NCI-H526 treated with DMSO at 0.1 percent for 48 hours (cell line): ENCODE data around the gene ACTMAP.
A peak's percentile ranks its signal among the peaks of the same experiment; 100 is the strongest.

ENCODE experiments used
- DNase-seq: peaks from one replicate; lab custom pipeline; 2025; lab: John Stamatoyannopoulos, UW

The ACTMAP gene

GRCh38 chr19:40717880-40718773 lies 32.1 kb downstream of the ACTMAP start:
- peak; percentile 22 for DNase-seq

- no peak for DNase-seq
These were observed 32.9 kb downstream of the ACTMAP start for GRCh38 chr19:40717325-40717879.

- peak; percentile 86 for DNase-seq
These were observed 33.6 kb downstream of the ACTMAP start, which contains the start of the genes COQ8B and ITPKC for GRCh38 chr19:40716482-40717324. Gene COQ8B, minus strand, starts transcription at chr19:40716886. Its CDS starts 2,254 bp downstream, at chr19:40714632. Gene ITPKC, plus strand, starts transcription at chr19:40717112. Its CDS starts 24 bp downstream, at chr19:40717136.

GRCh38 chr19:40716031-40716481 lies 34.2 kb downstream of the ACTMAP start:
- no peak for DNase-seq

GRCh38 chr19:40714441-40715299 lies 35.6 kb downstream of the ACTMAP start:
- DNase-seq = peak; percentile 91

- no peak for DNase-seq
These were observed 36.3 kb downstream of the ACTMAP start for GRCh38 chr19:40713939-40714338.

GRCh38 chr19:40709817-40710216 lies 40.5 kb downstream of the ACTMAP start:
- DNase-seq = no peak

- DNase-seq = no peak
These were observed 42.7 kb downstream of the ACTMAP start for GRCh38 chr19:40707615-40708014.

GRCh38 chr19:40705950-40706619 lies 44.2 kb downstream of the ACTMAP start:
- DNase-seq = no peak

GRCh38 chr19:40705362-40705651 lies 45.0 kb downstream of the ACTMAP start:
- no peak for DNase-seq

GRCh38 chr19:40704491-40705361 lies 45.6 kb downstream of the ACTMAP start:
- no peak for DNase-seq

- DNase-seq = no peak
These were observed 47.1 kb downstream of the ACTMAP start for GRCh38 chr19:40703029-40703755.

- peak; percentile 9 for DNase-seq
These were observed 47.8 kb downstream of the ACTMAP start for GRCh38 chr19:40702337-40703012.

GRCh38 chr19:40701758-40702157 lies 48.5 kb downstream of the ACTMAP start:
- no peak for DNase-seq

GRCh38 chr19:40700083-40700482 lies 50.2 kb downstream of the ACTMAP start:
- no peak for DNase-seq

- DNase-seq = no peak
These were observed 53.3 kb downstream of the ACTMAP start for GRCh38 chr19:40697007-40697406.

- DNase-seq = no peak
These were observed 54.4 kb downstream of the ACTMAP start for GRCh38 chr19:40695881-40696280.

GRCh38 chr19:40693896-40694295 lies 56.4 kb downstream of the ACTMAP start:
- no peak for DNase-seq
